ENCODE measurements around the gene CORO2A. TPM values are rescaled to one million over a fixed set of nuclear protein-coding genes. Genes with fewer than 3 reads are reported as not detected.
A peak's percentile ranks its signal among the peaks of the same experiment; 100 is the strongest.

The CORO2A gene
- total and polyA plus RNA-seq, 10 of the 15 experiments (the other 5 are each of a cell fraction or from before 2014, with no cell fraction given) = 1.0 to 5.3 (median 3.5) TPM

DNA sequence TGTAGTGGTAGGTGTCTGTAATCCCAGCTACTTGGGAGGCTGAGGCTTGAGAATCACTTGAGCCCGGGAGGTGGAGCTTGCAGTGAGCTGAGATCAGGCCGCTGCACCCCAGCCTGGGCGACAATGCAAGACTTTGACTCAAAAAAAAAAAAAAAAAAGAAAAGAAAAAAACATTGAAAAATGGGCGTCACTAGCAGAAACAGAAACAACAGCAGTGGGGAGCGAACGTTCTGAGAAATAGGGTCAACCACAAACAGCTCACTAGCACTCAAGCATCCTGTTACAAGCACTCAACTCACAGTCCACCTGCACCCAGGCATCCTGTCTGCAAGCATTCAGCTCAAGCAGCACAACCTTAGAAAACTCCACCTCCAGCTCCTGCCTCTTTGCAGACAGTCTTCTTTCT lies 90.6 kb downstream of the CORO2A start (continued):
- TF ChIP-seq RAD51 (IDR thresholded peaks at IDR 0.05) (no peak), MTA2 (IDR thresholded peaks at IDR 0.05; ENCODE audit: low read depth) (peak; percentile 75; the same call in 1 of the 2 replicates), RCOR1 (conservative IDR thresholded peaks at IDR 0.05; ENCODE audit: low read depth, low read length) (no peak), TCF3 (IDR thresholded peaks at IDR 0.05; ENCODE audit: borderline replicate concordance, insufficient read depth, low read depth, low read length) (peak; percentile 85), POU2F2 (IDR thresholded peaks at IDR 0.05; ENCODE audit: borderline replicate concordance, low read depth, low read length) (peak; percentile 73; the same call in 1 of the 3 replicates), BHLHE40 (IDR thresholded peaks at IDR 0.05; ENCODE audit: borderline replicate concordance in 1 of 2, low read depth in 2 of 2, low read length in 1 of 2) (peak in 1 of 2 experiments; percentile 53; a peak in 2 of 4 replicates), ZBED1 (IDR thresholded peaks at IDR 0.05; ENCODE audit: borderline replicate concordance) (peak; percentile 41; the same call in 1 of the 2 replicates), HCFC1 (IDR thresholded peaks at IDR 0.05; ENCODE audit: low read length) (0 out of 2 replicates have a peak, but pooled peaks have one; percentile 26), YBX1 (IDR thresholded peaks at IDR 0.05) (no peak), TARDBP (IDR thresholded peaks at IDR 0.05; ENCODE audit: borderline replicate concordance) (no peak; the same call in 1 of the 2 replicates), EGR1 (IDR thresholded peaks at IDR 0.05; ENCODE audit: borderline replicate concordance in 1 of 2, low read depth in 2 of 2, low read length in 2 of 2) (no peak), ZNF384 (IDR thresholded peaks at IDR 0.05; ENCODE audit: borderline replicate concordance, low read depth, low read length) (peak; percentile 98), CBX5 (IDR thresholded peaks at IDR 0.05; ENCODE audit: low read depth) (peak; percentile 77; the same call in 1 of the 2 replicates), SP1 (IDR thresholded peaks at IDR 0.05; ENCODE audit: low read depth, low read length) (peak; percentile 65), BMI1 (IDR thresholded peaks at IDR 0.05; ENCODE audit: borderline replicate concordance) (no peak), TAF1 (IDR thresholded peaks at IDR 0.05; ENCODE audit: borderline replicate concordance, low read depth, low read length) (peak; percentile 49; the same call in 1 of the 2 replicates), WRNIP1 (IDR thresholded peaks at IDR 0.05; ENCODE audit: borderline replicate concordance, low read depth, low read length) (no peak), SMAD1 (IDR thresholded peaks at IDR 0.05; ENCODE audit: low read depth, partially characterized antibody) (no peak)
- TF ChIP-seq, protein P1, sequence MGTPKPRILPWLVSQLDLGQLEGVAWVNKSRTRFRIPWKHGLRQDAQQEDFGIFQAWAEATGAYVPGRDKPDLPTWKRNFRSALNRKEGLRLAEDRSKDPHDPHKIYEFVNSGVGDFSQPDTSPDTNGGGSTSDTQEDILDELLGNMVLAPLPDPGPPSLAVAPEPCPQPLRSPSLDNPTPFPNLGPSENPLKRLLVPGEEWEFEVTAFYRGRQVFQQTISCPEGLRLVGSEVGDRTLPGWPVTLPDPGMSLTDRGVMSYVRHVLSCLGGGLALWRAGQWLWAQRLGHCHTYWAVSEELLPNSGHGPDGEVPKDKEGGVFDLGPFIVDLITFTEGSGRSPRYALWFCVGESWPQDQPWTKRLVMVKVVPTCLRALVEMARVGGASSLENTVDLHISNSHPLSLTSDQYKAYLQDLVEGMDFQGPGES (IDR thresholded peaks at IDR 0.05) = no peak
- TF ChIP-seq, protein P2, sequence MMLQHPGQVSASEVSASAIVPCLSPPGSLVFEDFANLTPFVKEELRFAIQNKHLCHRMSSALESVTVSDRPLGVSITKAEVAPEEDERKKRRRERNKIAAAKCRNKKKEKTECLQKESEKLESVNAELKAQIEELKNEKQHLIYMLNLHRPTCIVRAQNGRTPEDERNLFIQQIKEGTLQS (IDR thresholded peaks at IDR 0.05; ENCODE audit: borderline replicate concordance, extremely low read depth, low read depth, low read length) = no peak
- TF ChIP-seq, protein P3, sequence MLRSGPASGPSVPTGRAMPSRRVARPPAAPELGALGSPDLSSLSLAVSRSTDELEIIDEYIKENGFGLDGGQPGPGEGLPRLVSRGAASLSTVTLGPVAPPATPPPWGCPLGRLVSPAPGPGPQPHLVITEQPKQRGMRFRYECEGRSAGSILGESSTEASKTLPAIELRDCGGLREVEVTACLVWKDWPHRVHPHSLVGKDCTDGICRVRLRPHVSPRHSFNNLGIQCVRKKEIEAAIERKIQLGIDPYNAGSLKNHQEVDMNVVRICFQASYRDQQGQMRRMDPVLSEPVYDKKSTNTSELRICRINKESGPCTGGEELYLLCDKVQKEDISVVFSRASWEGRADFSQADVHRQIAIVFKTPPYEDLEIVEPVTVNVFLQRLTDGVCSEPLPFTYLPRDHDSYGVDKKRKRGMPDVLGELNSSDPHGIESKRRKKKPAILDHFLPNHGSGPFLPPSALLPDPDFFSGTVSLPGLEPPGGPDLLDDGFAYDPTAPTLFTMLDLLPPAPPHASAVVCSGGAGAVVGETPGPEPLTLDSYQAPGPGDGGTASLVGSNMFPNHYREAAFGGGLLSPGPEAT (IDR thresholded peaks at IDR 0.05; ENCODE audit: low read depth) = peak; percentile 76
- TF ChIP-seq, protein P4, sequence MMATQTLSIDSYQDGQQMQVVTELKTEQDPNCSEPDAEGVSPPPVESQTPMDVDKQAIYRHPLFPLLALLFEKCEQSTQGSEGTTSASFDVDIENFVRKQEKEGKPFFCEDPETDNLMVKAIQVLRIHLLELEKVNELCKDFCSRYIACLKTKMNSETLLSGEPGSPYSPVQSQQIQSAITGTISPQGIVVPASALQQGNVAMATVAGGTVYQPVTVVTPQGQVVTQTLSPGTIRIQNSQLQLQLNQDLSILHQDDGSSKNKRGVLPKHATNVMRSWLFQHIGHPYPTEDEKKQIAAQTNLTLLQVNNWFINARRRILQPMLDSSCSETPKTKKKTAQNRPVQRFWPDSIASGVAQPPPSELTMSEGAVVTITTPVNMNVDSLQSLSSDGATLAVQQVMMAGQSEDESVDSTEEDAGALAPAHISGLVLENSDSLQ (IDR thresholded peaks at IDR 0.05) = peak; percentile 54; the same call in 1 of the 2 replicates
- TF ChIP-seq, protein P5, sequence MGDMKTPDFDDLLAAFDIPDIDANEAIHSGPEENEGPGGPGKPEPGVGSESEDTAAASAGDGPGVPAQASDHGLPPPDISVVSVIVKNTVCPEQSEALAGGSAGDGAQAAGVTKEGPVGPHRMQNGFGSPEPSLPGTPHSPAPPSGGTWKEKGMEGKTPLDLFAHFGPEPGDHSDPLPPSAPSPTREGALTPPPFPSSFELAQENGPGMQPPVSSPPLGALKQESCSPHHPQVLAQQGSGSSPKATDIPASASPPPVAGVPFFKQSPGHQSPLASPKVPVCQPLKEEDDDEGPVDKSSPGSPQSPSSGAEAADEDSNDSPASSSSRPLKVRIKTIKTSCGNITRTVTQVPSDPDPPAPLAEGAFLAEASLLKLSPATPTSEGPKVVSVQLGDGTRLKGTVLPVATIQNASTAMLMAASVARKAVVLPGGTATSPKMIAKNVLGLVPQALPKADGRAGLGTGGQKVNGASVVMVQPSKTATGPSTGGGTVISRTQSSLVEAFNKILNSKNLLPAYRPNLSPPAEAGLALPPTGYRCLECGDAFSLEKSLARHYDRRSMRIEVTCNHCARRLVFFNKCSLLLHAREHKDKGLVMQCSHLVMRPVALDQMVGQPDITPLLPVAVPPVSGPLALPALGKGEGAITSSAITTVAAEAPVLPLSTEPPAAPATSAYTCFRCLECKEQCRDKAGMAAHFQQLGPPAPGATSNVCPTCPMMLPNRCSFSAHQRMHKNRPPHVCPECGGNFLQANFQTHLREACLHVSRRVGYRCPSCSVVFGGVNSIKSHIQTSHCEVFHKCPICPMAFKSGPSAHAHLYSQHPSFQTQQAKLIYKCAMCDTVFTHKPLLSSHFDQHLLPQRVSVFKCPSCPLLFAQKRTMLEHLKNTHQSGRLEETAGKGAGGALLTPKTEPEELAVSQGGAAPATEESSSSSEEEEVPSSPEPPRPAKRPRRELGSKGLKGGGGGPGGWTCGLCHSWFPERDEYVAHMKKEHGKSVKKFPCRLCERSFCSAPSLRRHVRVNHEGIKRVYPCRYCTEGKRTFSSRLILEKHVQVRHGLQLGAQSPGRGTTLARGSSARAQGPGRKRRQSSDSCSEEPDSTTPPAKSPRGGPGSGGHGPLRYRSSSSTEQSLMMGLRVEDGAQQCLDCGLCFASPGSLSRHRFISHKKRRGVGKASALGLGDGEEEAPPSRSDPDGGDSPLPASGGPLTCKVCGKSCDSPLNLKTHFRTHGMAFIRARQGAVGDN (IDR thresholded peaks at IDR 0.05) = no peak
